ENCODE results near the gene CALN1.
"Not testable (repeated sequence)": the region's sequence is repeated elsewhere in the genome, so short reads cannot be mapped to it uniquely, and the experiment has no call there.

Gene CALN1

GRCh38 chr7:72412121-72412618, at the start of gene CALN1:
CALN1 (minus strand) TSS chr7:72412338.
- DNase-seq; in situ Hi-C loops (cut with HindIII; ENCODE audit: low pct_ligation_motif_present, low pct_unique_long_range_greater_than_20kb, low sequenced_read_pairs): not testable (repeated sequence)

- in situ Hi-C loops (cut with HindIII; ENCODE audit: low pct_ligation_motif_present, low pct_unique_long_range_greater_than_20kb, low sequenced_read_pairs): no loop called here
These were observed 41.3 kb upstream of the CALN1 start for GRCh38 chr7:72453471-72453870.

GRCh38 chr7:72447465-72448204, 35.5 kb upstream of the CALN1 start:
- in situ Hi-C loops (cut with HindIII; ENCODE audit: low pct_ligation_motif_present, low pct_unique_long_range_greater_than_20kb, low sequenced_read_pairs): no loop called here

More at GRCh38 chr7:72453471-72453870, 41.3 kb upstream of the CALN1 start:
- no peak for DNase-seq

GRCh38 chr7:72446591-72447462, 34.7 kb upstream of the CALN1 start:
- in situ Hi-C loops (cut with HindIII; ENCODE audit: low pct_ligation_motif_present, low pct_unique_long_range_greater_than_20kb, low sequenced_read_pairs): no loop called here
- DNase-seq: no peak

More at GRCh38 chr7:72447465-72448204, 35.5 kb upstream of the CALN1 start:
- DNase-seq: no peak

- in situ Hi-C loops (cut with HindIII; ENCODE audit: low pct_ligation_motif_present, low pct_unique_long_range_greater_than_20kb, low sequenced_read_pairs): no loop called here
- DNase-seq: no peak
These were observed 34.0 kb upstream of the CALN1 start for GRCh38 chr7:72446131-72446530.

GRCh38 chr7:72445580-72445979, 33.4 kb upstream of the CALN1 start:
- in situ Hi-C loops (cut with HindIII; ENCODE audit: low pct_ligation_motif_present, low pct_unique_long_range_greater_than_20kb, low sequenced_read_pairs): no loop called here
- DNase-seq: no peak

- in situ Hi-C loops (cut with HindIII; ENCODE audit: low pct_ligation_motif_present, low pct_unique_long_range_greater_than_20kb, low sequenced_read_pairs): no loop called here
- no peak for DNase-seq
These were observed 32.9 kb upstream of the CALN1 start for GRCh38 chr7:72445075-72445474.

- in situ Hi-C loops (cut with HindIII; ENCODE audit: low pct_ligation_motif_present, low pct_unique_long_range_greater_than_20kb, low sequenced_read_pairs): no loop called here
- no peak for DNase-seq
These were observed 32.1 kb upstream of the CALN1 start for GRCh38 chr7:72444026-72444776.

- in situ Hi-C loops (cut with HindIII; ENCODE audit: low pct_ligation_motif_present, low pct_unique_long_range_greater_than_20kb, low sequenced_read_pairs): no loop called here
These were observed 29.7 kb upstream of the CALN1 start for GRCh38 chr7:72441791-72442190.

GRCh38 chr7:72438491-72438890, 26.4 kb upstream of the CALN1 start:
- no peak for DNase-seq
- in situ Hi-C loops (cut with HindIII; ENCODE audit: low pct_ligation_motif_present, low pct_unique_long_range_greater_than_20kb, low sequenced_read_pairs): no loop called here

More at GRCh38 chr7:72441791-72442190, 29.7 kb upstream of the CALN1 start:
- DNase-seq: no peak

- DNase-seq: no peak
- in situ Hi-C loops (cut with HindIII; ENCODE audit: low pct_ligation_motif_present, low pct_unique_long_range_greater_than_20kb, low sequenced_read_pairs): no loop called here
These were observed 25.5 kb upstream of the CALN1 start for GRCh38 chr7:72437610-72438009.

GRCh38 chr7:72437061-72437585, 25.0 kb upstream of the CALN1 start:
- no peak for DNase-seq
- in situ Hi-C loops (cut with HindIII; ENCODE audit: low pct_ligation_motif_present, low pct_unique_long_range_greater_than_20kb, low sequenced_read_pairs): no loop called here

- DNase-seq: no peak
- in situ Hi-C loops (cut with HindIII; ENCODE audit: low pct_ligation_motif_present, low pct_unique_long_range_greater_than_20kb, low sequenced_read_pairs): no loop called here
These were observed 23.9 kb upstream of the CALN1 start for GRCh38 chr7:72435925-72436480.

- in situ Hi-C loops (cut with HindIII; ENCODE audit: low pct_ligation_motif_present, low pct_unique_long_range_greater_than_20kb, low sequenced_read_pairs): no loop called here
- no peak for DNase-seq
These were observed 23.2 kb upstream of the CALN1 start for GRCh38 chr7:72435366-72435765.

- in situ Hi-C loops (cut with HindIII; ENCODE audit: low pct_ligation_motif_present, low pct_unique_long_range_greater_than_20kb, low sequenced_read_pairs): no loop called here
- no peak for DNase-seq
These were observed 18.4 kb upstream of the CALN1 start for GRCh38 chr7:72430531-72430930.

GRCh38 chr7:72429316-72429715, 17.2 kb upstream of the CALN1 start:
- in situ Hi-C loops (cut with HindIII; ENCODE audit: low pct_ligation_motif_present, low pct_unique_long_range_greater_than_20kb, low sequenced_read_pairs): no loop called here
- no peak for DNase-seq

GRCh38 chr7:72416846-72417245, 4.7 kb upstream of the CALN1 start:
- no peak for DNase-seq
- in situ Hi-C loops (cut with HindIII; ENCODE audit: low pct_ligation_motif_present, low pct_unique_long_range_greater_than_20kb, low sequenced_read_pairs): no loop called here

GRCh38 chr7:72415586-72415985, 3.4 kb upstream of the CALN1 start:
- in situ Hi-C loops (cut with HindIII; ENCODE audit: low pct_ligation_motif_present, low pct_unique_long_range_greater_than_20kb, low sequenced_read_pairs): no loop called here
- no peak for DNase-seq

All from ACHN (cell line).